Measurements from ENCODE around the gene GALNT1.
"Not testable (repeated sequence)": the region's sequence is repeated elsewhere in the genome, so short reads cannot be mapped to it uniquely, and the experiment has no call there.

Gene GALNT1

GRCh38 chr18:35581546-35581897 is at the start of gene GALNT1:
Gene GALNT1, plus strand, starts transcription at chr18:35581740. Its CDS starts 72,923 bp downstream, at chr18:35654663.
- no peak for DNase-seq (ENCODE audit: low spot score)

GRCh38 chr18:35533916-35534405 is 47.6 kb upstream of the GALNT1 start:
- no peak for DNase-seq (ENCODE audit: low spot score)

DNA sequence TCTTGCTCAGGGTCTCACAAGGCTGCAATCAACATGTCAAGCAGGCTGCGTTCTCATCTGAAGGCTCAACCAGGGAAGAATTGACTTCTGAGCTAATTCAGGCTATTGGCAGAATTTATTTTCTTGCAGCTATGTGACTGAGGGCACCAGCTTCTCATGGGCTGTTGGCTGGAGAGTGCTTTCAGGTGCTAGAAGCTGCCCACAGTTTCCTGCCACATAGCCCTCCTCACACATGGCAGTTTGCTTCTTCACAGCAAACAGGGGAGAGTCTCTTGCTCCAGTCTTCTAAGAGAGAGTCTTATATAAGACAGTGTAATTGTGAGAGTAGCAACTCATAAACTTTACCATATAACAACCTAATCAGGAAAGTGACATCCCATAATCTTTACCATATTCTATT is 46.2 kb upstream of the GALNT1 start:
- no peak for DNase-seq (ENCODE audit: low spot score)

GRCh38 chr18:35542356-35542755 is 39.2 kb upstream of the GALNT1 start:
- DNase-seq (ENCODE audit: low spot score): no peak

- no peak for DNase-seq (ENCODE audit: low spot score)
Measured at GRCh38 chr18:35547008-35547605, 34.4 kb upstream of the GALNT1 start.

GRCh38 chr18:35549564-35549963 is 32.0 kb upstream of the GALNT1 start:
- no peak for DNase-seq (ENCODE audit: low spot score)

DNA sequence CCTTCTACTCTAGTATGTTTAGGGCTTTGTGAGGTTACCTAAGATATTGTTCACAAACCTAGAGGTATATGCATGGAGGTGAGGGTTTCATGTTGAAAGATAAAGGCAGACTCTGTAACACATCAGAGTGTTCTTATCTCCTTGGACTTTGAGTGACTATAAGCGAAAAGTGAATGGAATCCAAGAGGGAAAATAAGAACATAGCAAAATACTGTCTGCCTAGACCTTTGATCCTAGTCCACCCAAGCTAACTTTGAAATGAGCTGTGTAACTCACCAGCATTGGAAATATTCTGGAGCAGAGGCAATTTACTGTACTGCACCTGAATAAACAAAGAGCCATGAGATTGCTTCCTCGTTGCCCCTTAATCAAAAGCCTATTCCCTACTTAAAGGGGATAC is 28.2 kb upstream of the GALNT1 start:
- DNase-seq (ENCODE audit: low spot score): no peak

DNA sequence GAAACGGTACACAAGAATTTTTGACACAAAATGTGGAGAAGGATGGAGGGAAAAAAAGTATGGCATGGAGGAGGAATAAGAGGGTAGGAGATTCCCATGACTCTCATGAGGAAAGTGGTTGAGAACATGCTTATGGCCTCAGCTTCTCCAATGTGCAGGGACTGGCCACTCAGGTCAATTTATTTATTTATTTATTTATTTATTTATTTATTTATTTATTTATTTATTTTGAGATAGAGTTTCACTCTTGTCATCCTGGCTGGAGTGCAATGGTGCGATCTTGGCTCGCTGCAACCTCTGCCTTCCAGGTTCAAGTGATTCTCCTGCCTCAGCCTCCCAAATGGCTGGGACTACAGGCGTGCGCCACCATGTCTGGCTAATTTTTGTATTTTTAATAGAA is 26.0 kb upstream of the GALNT1 start:
- not testable (repeated sequence) for DNase-seq (ENCODE audit: low spot score)

DNA sequence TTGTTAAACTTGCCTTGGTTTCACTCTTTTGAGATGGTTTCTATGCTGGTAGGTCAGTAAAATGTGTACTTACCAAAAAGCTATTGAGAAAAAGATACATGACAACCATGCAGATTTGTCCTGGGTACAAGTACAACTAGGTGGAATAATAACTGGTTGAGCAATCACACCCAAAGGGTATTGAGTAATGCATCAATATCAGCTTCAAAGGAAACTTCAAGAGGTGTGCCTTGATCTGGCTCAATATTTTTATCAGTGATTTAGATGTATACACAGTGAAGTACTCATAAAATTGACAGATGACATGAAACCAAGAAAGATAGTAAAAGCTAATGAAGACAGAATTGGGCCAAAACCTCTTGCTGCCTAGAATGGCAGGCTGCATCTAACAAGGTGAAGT is 21.7 kb upstream of the GALNT1 start:
- no peak for DNase-seq (ENCODE audit: low spot score)

GRCh38 chr18:35564795-35565453 is 16.6 kb upstream of the GALNT1 start:
- no peak for DNase-seq (ENCODE audit: low spot score)

GRCh38 chr18:35566019-35566418 is 15.5 kb upstream of the GALNT1 start:
- no peak for DNase-seq (ENCODE audit: low spot score)

GRCh38 chr18:35570182-35570581 is 11.4 kb upstream of the GALNT1 start:
- DNase-seq (ENCODE audit: low spot score): no peak

DNA sequence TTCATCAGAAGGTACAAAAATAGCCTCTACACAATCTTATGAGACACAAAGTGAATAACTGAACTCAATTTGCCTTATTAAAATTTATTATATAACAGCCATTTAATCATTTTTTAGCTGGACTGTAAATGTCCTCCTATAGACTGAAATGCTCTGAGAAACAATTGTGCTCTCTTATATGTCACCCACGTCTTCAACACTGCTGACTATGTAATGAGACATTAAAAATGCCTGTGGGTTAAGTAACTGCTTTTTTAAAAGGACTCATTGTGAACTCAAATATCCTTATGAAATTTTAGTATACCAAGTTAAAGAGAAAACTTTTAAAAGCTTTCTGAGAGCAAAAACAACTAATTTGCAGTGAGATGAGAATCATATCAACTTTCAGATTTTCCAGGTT is 10.4 kb upstream of the GALNT1 start:
- DNase-seq (ENCODE audit: low spot score): no peak

DNA sequence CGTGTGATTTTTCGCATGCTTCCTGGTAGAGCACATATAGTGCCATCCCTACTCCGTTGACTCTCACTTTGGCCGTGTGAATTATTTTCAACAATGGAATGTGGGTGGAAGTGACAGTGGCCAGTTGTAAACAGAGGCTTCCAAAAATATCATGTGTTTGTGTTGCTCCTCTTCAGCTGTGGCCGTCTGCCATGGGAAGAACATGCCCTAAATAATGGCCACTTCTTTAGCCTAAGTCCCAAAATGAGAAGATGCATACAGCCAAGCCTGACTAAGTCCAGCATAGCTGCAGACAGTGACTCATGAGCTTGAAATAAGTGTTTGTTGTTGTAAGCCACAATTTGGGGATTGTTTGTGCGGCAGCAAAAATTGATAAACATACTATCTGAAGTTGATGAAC is 8.9 kb upstream of the GALNT1 start:
- DNase-seq (ENCODE audit: low spot score): no peak

GRCh38 chr18:35573531-35573930 is 8.0 kb upstream of the GALNT1 start:
- no peak for DNase-seq (ENCODE audit: low spot score)

GRCh38 chr18:35576240-35576845 is 5.2 kb upstream of the GALNT1 start:
- not testable (repeated sequence) for DNase-seq (ENCODE audit: low spot score)

- no peak for DNase-seq (ENCODE audit: low spot score)
Measured at GRCh38 chr18:35577045-35577848, 4.3 kb upstream of the GALNT1 start.

DNA sequence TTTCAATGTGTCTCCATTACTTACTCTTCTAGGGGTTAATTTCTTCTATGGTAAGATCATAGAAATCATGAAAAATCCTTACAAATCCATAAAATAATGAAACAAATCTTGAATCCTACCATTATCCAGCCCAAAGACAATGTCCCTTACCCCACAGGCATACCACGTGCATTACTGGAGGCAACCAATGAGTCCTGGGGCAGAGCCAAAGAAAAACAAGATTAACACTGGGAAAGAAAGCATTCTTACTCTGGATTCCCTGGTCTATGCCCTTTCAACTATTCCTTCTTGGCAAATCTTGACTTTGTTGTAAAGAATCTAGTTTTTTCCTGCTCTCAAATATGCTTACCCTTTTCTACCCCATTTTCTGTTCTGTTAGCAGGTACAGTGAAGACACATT is 3.1 kb upstream of the GALNT1 start:
- DNase-seq (ENCODE audit: low spot score): no peak

GRCh38 chr18:35578936-35579335 is 2.6 kb upstream of the GALNT1 start:
- DNase-seq (ENCODE audit: low spot score): no peak

DNA sequence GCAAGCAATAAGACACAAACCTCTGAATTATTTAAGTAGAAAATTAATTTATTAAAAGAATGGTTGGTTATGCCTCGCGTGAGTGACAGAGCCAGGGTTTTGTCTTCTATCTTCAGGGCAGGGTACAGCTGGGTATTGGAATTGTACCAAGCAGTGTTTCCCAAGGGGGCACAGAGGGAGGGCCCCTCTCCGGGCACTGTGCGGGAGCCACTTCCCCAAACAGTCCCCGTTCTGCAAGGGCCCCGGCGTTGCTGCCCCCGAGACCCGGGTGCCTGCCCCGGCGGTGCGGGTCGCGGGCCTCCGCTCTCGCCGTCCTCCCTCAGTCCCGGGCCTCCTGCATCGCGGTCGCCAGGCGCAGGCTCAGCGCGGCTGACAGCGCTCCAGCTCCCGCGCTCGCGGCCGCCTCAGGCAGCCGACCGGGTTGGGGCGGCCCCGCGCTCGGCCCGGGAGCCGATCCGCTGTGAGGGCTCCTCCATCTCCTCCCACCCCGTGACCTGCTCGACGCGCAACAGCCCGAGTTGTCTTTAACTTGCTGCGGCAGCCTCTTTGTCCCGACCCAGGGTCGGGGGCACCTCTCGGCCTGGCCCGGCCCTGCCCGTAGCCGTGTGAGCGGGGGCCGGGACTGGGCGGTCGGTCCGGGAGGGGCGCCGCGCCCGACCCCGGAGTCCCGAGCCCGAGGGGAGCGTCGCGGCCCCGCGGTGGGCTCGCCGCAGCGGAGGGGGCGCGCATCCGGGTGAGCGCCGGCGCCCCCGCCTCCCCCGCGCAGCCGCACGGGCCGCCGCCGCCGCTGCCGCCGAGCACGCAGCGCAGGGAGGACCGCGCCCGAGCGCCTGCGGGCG is 620 bp upstream of the GALNT1 start:
- peak; percentile 46 for DNase-seq (ENCODE audit: low spot score)

DNA sequence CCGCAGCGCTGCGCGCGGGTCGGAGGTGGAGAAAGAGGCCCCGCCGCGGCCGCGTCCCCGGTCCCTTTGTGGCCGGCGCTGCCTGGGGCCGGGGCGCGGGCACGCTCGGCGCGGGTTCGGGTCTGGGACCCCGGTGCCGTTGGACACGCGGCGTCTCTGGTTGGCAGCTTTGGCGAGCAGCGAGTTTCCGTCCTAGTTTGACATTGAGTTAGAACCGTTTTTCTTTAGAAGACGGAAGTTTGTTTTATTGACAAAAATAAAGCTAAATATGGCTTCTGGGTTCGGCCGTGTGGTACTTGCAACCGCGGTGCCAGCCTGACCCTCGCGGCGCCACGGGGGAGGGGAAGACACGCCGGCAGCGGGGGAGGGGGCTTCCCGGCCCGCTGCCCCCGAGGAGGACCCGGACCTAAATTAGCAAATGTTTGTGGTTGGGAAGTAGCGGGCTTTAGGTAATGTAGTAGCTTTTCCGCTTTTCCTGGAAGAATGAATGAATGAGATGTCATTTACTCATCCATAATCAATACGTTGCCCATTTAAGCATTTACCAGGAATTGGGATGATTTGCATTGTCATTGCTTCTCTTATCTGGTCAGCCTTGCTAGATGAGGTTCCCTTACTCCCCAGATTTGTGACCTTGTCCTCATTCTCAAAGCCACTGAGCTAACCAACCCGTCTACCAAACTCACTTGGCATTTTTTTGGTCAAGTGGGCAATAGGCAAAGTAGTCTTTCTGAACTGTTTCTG is 530 bp downstream of the GALNT1 start:
- DNase-seq (ENCODE audit: low spot score): no peak

All from LoVo (cell line).